ENCODE data around the gene MAP1LC3C.

Gene MAP1LC3C

GRCh38 chr1:241950390-241950789, 48.5 kb downstream of the MAP1LC3C start:
- DNase-seq (ENCODE audit: low read depth, low spot score) = peak; percentile 28
- no peaks in the 10 kb centered on the region for H3K9me3 ChIP-seq (ENCODE audit: low read depth, low read length)

DNA sequence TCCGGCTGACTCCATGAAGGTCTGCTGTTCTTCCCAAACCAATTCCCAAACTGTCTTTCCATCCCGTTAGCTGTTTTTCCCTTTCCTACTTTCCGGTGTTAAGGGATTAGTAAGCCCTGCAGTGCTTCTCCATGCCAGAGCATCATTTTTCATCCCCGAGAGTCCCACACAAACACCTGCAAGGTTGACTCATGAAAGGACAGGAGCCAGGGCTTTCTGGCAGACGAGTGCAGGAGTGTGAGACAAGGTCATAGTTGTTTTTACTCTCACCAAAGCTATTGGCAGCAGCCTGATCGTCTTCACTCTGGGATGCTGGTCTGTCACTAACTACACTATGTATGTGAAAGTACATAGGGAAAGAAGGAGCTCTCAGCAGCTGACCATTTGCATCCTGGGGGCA, 51.5 kb downstream of the MAP1LC3C start:
- TF ChIP-seq POLR2AphosphoS5 (IDR thresholded peaks at IDR 0.05; ENCODE audit: borderline replicate concordance, low read depth, low read length) (no peak), FOXP2 (optimal IDR thresholded peaks at IDR 0.05; ENCODE audit: control extremely low read depth, extremely low read length, insufficient read depth) (no peak), EZH2 (IDR thresholded peaks at IDR 0.05) (no peak)
- DNase-seq (ENCODE audit: low read depth, low spot score) = no peak
- Histone ChIP-seq H3K4me3 (no peak overlapping the region), H3K9ac (ENCODE audit: insufficient read length) (no peak overlapping the region), H3K27ac (no peak overlapping the region), H3K36me3 (ENCODE audit: insufficient read depth, low read length) (no peaks in the 10 kb centered on the region), H3K9me3 (ENCODE audit: low read depth, low read length) (no peaks in the 10 kb centered on the region)

More at GRCh38 chr1:241950390-241950789, 48.5 kb downstream of the MAP1LC3C start:
- Histone ChIP-seq H3K4me3 (no peak overlapping the region), H3K27ac (no peak overlapping the region; the same call in 1 of the 2 replicates), H3K9ac (ENCODE audit: insufficient read length) (no peak overlapping the region), H3K36me3 (ENCODE audit: insufficient read depth, low read length) (no peaks in the 10 kb centered on the region)
- TF ChIP-seq FOXP2 (optimal IDR thresholded peaks at IDR 0.05; ENCODE audit: control extremely low read depth, extremely low read length, insufficient read depth) (no peak), EZH2 (IDR thresholded peaks at IDR 0.05) (no peak), POLR2AphosphoS5 (IDR thresholded peaks at IDR 0.05; ENCODE audit: borderline replicate concordance, low read depth, low read length) (no peak)
